ENCODE measurements around the gene RUNDC3A. TPM values are rescaled to one million over a fixed set of nuclear protein-coding genes. Genes with fewer than 3 reads are reported as not detected.

Gene RUNDC3A
- polyA plus RNA-seq, 1 donor (not counting 4 experiments of a cell fraction or from before 2014, with no cell fraction given), result 1.6 TPM

DNA sequence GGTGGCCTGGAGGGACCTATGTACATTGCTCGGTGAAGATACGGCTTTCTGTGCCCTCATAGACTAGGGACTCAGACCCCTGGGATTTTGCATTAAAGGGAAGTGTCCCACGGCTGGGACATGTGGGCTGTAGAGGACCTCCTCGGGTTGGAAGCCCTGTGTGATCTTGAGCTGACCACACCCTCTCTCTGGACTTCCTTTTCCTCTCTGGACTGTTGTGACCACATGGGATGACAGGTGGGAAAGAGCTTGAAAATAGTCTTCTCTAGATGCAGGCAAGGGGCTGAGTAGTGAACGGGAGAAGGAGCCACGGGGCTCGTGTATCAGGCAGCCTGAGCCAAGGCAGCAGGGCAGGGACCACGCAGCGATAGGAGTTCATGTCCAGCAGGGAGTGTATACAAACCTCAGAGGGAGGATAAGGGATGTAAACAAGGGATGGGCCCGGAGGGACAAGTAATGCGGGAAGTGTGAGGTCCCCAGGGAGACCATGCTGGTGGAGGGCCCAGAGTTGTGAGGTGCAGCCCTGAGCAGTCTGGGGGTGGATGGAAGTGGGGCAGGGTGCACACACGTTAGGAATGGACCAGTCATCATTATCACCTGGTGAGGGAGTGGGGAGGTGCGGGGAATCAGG, 36.0 kb upstream of the RUNDC3A start:
- DNase-seq (ENCODE audit: low read depth, low spot score) (no peak), FAIRE-seq (no peak)
- Histone ChIP-seq H2AFZ (ENCODE audit: control insufficient read depth, low read length) (no peak overlapping the region), H3K36me3 (ENCODE audit: control insufficient read depth in 2 of 2, extremely low read depth in 1 of 2, insufficient read depth in 2 of 2, low read length in 2 of 2) (no peaks in the 10 kb centered on the region), H3K4me3 (ENCODE audit: control insufficient read depth in 2 of 3, extremely low read depth in 1 of 3, insufficient read depth in 2 of 3, low read depth in 1 of 3, low read length in 3 of 3) (no peak overlapping the region), H3K27me3 (ENCODE audit: control insufficient read depth, extremely low read depth, insufficient read depth, low read length) (peaks cover 4% of the 10 kb centered on the region), H3K9me1 (ENCODE audit: control insufficient read depth, extremely low read depth, insufficient read depth, low read length) (no peaks in the 10 kb centered on the region), H3K79me2 (ENCODE audit: control insufficient read depth, insufficient read depth, low read length) (no peaks in the 10 kb centered on the region), H3K9me3 (ENCODE audit: control insufficient read depth, low read depth, low read length) (no peaks in the 10 kb centered on the region), H4K20me1 (ENCODE audit: control insufficient read depth, extremely low read depth, insufficient read depth, low read length) (no peaks in the 10 kb centered on the region), H3K4me1 (ENCODE audit: control insufficient read depth, extremely low read depth, insufficient read depth, low read length) (no peaks in the 10 kb centered on the region), H3K4me2 (ENCODE audit: control insufficient read depth, extremely low read depth, insufficient read depth, low read depth, low read length) (no peak overlapping the region), H3K27ac (ENCODE audit: control insufficient read depth, insufficient read depth, low read length) (no peak overlapping the region), H3K9ac (ENCODE audit: control insufficient read depth, extremely low read depth, insufficient read depth, low read length) (no peak overlapping the region)
- no peak for TF ChIP-seq EZH2 (IDR thresholded peaks at IDR 0.05; ENCODE audit: low read length)
- TF ChIP-seq, protein P1, sequence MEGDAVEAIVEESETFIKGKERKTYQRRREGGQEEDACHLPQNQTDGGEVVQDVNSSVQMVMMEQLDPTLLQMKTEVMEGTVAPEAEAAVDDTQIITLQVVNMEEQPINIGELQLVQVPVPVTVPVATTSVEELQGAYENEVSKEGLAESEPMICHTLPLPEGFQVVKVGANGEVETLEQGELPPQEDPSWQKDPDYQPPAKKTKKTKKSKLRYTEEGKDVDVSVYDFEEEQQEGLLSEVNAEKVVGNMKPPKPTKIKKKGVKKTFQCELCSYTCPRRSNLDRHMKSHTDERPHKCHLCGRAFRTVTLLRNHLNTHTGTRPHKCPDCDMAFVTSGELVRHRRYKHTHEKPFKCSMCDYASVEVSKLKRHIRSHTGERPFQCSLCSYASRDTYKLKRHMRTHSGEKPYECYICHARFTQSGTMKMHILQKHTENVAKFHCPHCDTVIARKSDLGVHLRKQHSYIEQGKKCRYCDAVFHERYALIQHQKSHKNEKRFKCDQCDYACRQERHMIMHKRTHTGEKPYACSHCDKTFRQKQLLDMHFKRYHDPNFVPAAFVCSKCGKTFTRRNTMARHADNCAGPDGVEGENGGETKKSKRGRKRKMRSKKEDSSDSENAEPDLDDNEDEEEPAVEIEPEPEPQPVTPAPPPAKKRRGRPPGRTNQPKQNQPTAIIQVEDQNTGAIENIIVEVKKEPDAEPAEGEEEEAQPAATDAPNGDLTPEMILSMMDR (optimal IDR thresholded peaks at IDR 0.05 in 1 of 3, IDR thresholded peaks at IDR 0.05 in 1 of 3, conservative IDR thresholded peaks at IDR 0.05 in 1 of 3; ENCODE audit: extremely low read depth in 1 of 3, insufficient read depth in 2 of 3, low read length in 3 of 3), result no peak
- dilution Hi-C loops (cut with MboI; ENCODE audit: extremely low pct_ligation_motif_present, low sequenced_read_pairs), result no loop called here

DNA sequence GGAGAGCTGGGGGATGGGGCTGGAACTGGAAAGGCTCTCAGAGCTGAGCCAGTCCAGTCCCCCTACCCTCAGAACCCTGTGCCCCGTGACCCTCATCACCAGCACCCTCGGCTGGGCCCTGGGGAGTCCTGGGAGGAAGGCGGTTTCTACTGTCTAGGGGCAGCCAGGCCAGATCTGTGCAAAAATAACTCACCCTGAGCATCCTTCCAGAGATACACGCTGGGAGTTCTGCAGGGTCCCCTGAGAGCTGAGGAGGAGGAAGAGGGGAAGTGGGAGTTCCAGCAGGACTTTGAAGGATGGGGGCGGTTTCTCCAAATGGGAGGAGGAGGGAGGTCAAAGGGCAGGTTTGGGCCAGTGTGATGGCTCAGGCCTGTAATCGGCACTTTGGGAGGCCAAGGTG, 35.4 kb upstream of the RUNDC3A start:
- no peaks in the 10 kb centered on the region for H3K9me1 ChIP-seq (ENCODE audit: control insufficient read depth, extremely low read depth, insufficient read depth, low read length)
- no peak overlapping the region for H3K27ac ChIP-seq (ENCODE audit: control insufficient read depth, insufficient read depth, low read length)
- no peak for FAIRE-seq
- H4K20me1 ChIP-seq (ENCODE audit: control insufficient read depth, extremely low read depth, insufficient read depth, low read length), result no peaks in the 10 kb centered on the region
- H3K9ac ChIP-seq (ENCODE audit: control insufficient read depth, extremely low read depth, insufficient read depth, low read length), result no peak overlapping the region
- no peaks in the 10 kb centered on the region for H3K36me3 ChIP-seq (ENCODE audit: control insufficient read depth in 2 of 2, extremely low read depth in 1 of 2, insufficient read depth in 2 of 2, low read length in 2 of 2)
- peaks cover 4% of the 10 kb centered on the region for H3K27me3 ChIP-seq (ENCODE audit: control insufficient read depth, extremely low read depth, insufficient read depth, low read length)
- no peaks in the 10 kb centered on the region for H3K9me3 ChIP-seq (ENCODE audit: control insufficient read depth, low read depth, low read length)
- no peaks in the 10 kb centered on the region for H3K79me2 ChIP-seq (ENCODE audit: control insufficient read depth, insufficient read depth, low read length)
- H3K4me1 ChIP-seq (ENCODE audit: control insufficient read depth, extremely low read depth, insufficient read depth, low read length), result no peaks in the 10 kb centered on the region
- DNase-seq (ENCODE audit: low read depth, low spot score), result no peak
- no peak overlapping the region for H3K4me2 ChIP-seq (ENCODE audit: control insufficient read depth, extremely low read depth, insufficient read depth, low read depth, low read length)
- TF ChIP-seq EZH2 (IDR thresholded peaks at IDR 0.05; ENCODE audit: low read length), result no peak
- dilution Hi-C loops (cut with MboI; ENCODE audit: extremely low pct_ligation_motif_present, low sequenced_read_pairs), result no loop called here
- no peak overlapping the region for H2AFZ ChIP-seq (ENCODE audit: control insufficient read depth, low read length)
- H3K4me3 ChIP-seq (ENCODE audit: control insufficient read depth in 2 of 3, extremely low read depth in 1 of 3, insufficient read depth in 2 of 3, low read depth in 1 of 3, low read length in 3 of 3), result no peak overlapping the region

DNA sequence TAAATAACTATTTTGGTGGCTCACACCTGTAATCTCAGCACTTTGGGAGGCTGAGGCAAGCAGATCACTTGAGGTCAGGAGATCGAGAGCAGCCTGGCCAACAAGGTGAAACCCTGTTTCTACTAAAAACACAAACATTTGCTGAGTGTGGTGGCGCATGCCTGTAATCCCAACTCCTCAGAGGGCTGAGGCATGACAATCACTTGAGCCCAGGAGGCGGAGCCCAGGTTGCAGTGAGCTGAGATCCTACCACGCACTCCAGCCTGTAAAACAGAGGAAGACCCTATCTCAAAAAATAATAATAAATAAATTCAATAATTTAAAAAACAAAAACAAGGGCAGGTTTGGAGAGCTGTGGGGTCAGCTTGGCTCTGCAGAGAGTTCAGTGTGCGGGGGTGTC, 34.8 kb upstream of the RUNDC3A start:
- Histone ChIP-seq H3K4me1 (ENCODE audit: control insufficient read depth, extremely low read depth, insufficient read depth, low read length) (no peaks in the 10 kb centered on the region), H3K27ac (ENCODE audit: control insufficient read depth, insufficient read depth, low read length) (no peak overlapping the region), H3K79me2 (ENCODE audit: control insufficient read depth, insufficient read depth, low read length) (no peaks in the 10 kb centered on the region), H3K9ac (ENCODE audit: control insufficient read depth, extremely low read depth, insufficient read depth, low read length) (no peak overlapping the region), H3K4me3 (ENCODE audit: control insufficient read depth in 2 of 3, extremely low read depth in 1 of 3, insufficient read depth in 2 of 3, low read depth in 1 of 3, low read length in 3 of 3) (no peak overlapping the region), H3K9me1 (ENCODE audit: control insufficient read depth, extremely low read depth, insufficient read depth, low read length) (no peaks in the 10 kb centered on the region), H3K9me3 (ENCODE audit: control insufficient read depth, low read depth, low read length) (no peaks in the 10 kb centered on the region), H3K4me2 (ENCODE audit: control insufficient read depth, extremely low read depth, insufficient read depth, low read depth, low read length) (no peak overlapping the region), H4K20me1 (ENCODE audit: control insufficient read depth, extremely low read depth, insufficient read depth, low read length) (no peaks in the 10 kb centered on the region), H2AFZ (ENCODE audit: control insufficient read depth, low read length) (no peak overlapping the region), H3K36me3 (ENCODE audit: control insufficient read depth in 2 of 2, extremely low read depth in 1 of 2, insufficient read depth in 2 of 2, low read length in 2 of 2) (no peaks in the 10 kb centered on the region), H3K27me3 (ENCODE audit: control insufficient read depth, extremely low read depth, insufficient read depth, low read length) (peaks cover 4% of the 10 kb centered on the region)
- FAIRE-seq (no peak), DNase-seq (ENCODE audit: low read depth, low spot score) (no peak)
- TF ChIP-seq, protein P1 (optimal IDR thresholded peaks at IDR 0.05 in 1 of 3, IDR thresholded peaks at IDR 0.05 in 1 of 3, conservative IDR thresholded peaks at IDR 0.05 in 1 of 3; ENCODE audit: extremely low read depth in 1 of 3, insufficient read depth in 2 of 3, low read length in 3 of 3), result no peak
- TF ChIP-seq EZH2 (IDR thresholded peaks at IDR 0.05; ENCODE audit: low read length), result no peak
- dilution Hi-C loops (cut with MboI; ENCODE audit: extremely low pct_ligation_motif_present, low sequenced_read_pairs), result no loop called here
